HG02870 (cell line): ENCODE data around the gene CXCR6.

ENCODE experiments used
- ATAC-seq: cut with Tn5 transposase; IDR thresholded peaks from one replicate; pipeline ENCODE4 v1.9.1; 2021; ENCODE audit warnings: mild to moderate bottlenecking, moderate library complexity; ENCODE audit not compliant: unreplicated experiment

Gene CXCR6

DNA sequence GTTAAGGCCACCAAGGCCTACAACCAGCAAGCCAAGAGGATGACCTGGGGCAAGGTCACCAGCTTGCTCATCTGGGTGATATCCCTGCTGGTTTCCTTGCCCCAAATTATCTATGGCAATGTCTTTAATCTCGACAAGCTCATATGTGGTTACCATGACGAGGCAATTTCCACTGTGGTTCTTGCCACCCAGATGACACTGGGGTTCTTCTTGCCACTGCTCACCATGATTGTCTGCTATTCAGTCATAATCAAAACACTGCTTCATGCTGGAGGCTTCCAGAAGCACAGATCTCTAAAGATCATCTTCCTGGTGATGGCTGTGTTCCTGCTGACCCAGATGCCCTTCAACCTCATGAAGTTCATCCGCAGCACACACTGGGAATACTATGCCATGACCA is 3.6 kb downstream of the CXCR6 start:
- no peak for ATAC-seq

- no peak for ATAC-seq
Observed at GRCh38 chr3:45947361-45947760, 4.1 kb downstream of the CXCR6 start.

DNA sequence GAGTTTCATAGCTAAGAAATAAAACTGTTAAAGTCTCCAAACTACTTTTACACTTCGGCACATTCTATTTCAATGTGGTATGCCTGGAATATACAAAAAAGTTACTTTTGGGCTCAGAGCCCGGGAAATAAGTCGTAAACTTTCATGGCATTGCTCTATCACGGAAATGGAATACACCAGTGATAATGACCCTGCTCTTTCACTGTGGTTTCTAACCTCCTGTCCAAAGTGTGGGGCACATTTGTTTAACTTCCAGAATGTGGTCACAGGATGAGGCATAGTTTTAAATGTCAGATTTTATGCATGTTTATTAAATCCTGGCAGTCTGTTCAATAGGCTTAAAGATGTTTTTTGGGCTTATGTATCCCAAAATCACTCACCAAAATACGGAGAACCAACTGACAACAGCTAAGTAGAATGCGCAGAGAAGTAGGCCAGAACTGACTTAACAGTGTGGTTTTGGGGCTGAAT is 5.1 kb downstream of the CXCR6 start:
- ATAC-seq: no peak

GRCh38 chr3:45948881-45949280 is 5.6 kb downstream of the CXCR6 start:
- ATAC-seq: no peak

DNA sequence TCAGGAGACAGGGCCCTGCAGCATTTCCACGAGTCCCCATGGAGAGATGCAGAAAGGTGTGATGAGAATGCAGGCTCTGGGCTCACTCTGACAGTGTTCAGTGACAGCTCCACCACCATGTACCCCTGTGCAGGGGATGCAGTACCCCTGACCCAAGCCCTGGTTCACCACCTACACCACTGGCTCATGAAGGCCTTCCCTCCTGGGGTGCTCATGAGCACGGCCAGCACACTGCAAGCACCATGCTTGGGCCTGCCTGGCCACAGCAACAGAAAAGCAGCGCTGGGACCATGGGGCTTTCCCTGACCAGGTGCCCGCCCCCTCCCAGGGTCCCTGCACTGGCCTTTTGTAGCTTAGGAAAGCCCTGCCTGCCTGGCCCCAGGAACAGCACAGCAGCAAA is 6.2 kb downstream of the CXCR6 start:
- ATAC-seq: no peak

DNA sequence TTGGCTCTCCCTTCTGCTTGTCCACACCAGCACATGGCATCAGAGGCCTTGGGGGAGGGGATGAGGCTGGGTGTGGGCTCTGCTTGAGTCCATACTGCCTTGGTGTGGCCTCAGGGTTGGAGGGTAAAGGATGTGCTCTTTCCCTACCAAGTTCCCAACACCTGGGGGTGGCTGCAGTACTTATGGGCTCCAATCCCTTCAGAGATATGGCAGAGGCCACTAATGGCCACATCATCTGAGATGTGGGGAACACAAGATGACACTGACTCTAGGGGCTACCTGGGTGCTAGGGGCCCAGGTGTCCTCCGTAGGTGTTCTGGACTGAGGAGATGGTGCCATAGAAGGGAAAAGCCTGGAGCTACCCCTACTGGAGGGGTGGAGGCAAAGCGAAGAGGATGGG is 6.9 kb downstream of the CXCR6 start:
- no peak for ATAC-seq

- ATAC-seq: no peak
Observed at GRCh38 chr3:45950686-45951600, 7.7 kb downstream of the CXCR6 start.

GRCh38 chr3:45951946-45952345 is 8.7 kb downstream of the CXCR6 start:
- no peak for ATAC-seq

GRCh38 chr3:45952456-45952855 is 9.2 kb downstream of the CXCR6 start:
- no peak for ATAC-seq

DNA sequence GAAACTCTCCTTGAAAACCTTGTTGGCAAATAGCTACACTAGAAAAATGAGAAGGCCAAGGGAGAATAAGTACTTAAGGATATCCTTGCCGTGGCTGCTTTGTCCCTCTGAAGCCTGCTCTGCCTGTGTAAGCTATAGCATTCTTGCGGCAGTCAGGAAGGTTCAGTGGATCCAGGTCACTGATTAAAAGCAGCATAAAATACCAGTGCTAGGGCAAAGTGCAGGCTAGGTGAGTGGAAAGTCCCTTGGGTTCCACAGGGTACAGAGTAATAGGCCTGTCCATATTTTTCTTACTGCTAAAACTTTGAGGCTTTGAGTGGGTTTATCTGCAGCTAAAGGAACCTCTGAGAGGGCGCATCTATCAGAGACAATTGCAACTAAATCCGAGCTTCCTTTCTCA is 10.3 kb downstream of the CXCR6 start:
- ATAC-seq: no peak

GRCh38 chr3:45954306-45954705 is 11.0 kb downstream of the CXCR6 start:
- no peak for ATAC-seq

- ATAC-seq: no peak
Observed at GRCh38 chr3:45955017-45955647, 11.9 kb downstream of the CXCR6 start.

DNA sequence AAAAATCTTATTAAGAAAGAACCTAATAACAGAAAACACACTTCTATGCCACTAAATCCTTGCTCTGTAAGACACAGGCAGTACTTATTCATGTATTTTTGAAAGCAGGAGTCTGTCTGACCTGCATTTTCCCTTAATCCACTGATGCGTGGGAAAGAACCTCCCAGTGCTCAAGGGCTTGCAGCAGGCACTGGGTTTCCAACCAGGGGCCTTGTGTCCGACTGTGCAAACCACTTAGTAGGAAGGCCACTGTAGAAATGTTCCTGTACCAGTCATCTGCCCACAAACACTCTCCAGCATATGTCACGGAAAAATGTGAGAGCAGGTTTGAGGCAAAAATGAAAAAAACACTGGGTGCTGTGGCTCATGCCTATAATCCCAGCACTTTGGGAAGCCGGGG is 12.4 kb downstream of the CXCR6 start:
- ATAC-seq: no peak

GRCh38 chr3:45957586-45957985 is 14.3 kb downstream of the CXCR6 start:
- ATAC-seq: no peak

GRCh38 chr3:45958321-45958791 is 15.1 kb downstream of the CXCR6 start:
- ATAC-seq: no peak

- ATAC-seq: no peak
Observed at GRCh38 chr3:45959201-45959600, 15.9 kb downstream of the CXCR6 start.

DNA sequence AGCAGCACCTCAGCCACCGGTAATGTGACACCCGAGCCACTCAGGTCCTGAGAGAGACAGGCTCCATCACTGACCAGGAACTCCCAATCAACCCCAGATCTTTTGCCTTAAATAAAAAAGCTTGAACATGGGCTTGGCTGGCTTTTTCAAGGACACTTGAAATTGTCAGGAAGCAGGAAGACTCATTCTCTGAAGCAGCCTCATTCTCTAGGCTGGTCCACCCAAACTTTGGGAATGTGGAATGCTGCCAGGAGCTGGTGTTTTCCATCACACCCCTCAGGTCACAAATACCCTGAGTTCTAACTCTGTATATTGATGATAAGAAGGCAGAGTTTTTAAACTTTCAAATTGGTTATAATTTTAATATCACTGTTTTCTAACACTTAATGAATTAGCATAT is 17.0 kb downstream of the CXCR6 start:
- ATAC-seq: no peak

GRCh38 chr3:45962033-45962432 is 18.8 kb downstream of the CXCR6 start:
- peak; percentile 78 for ATAC-seq

- peak; percentile 64 for ATAC-seq
Observed at GRCh38 chr3:45964139-45964538, 20.9 kb downstream of the CXCR6 start.

DNA sequence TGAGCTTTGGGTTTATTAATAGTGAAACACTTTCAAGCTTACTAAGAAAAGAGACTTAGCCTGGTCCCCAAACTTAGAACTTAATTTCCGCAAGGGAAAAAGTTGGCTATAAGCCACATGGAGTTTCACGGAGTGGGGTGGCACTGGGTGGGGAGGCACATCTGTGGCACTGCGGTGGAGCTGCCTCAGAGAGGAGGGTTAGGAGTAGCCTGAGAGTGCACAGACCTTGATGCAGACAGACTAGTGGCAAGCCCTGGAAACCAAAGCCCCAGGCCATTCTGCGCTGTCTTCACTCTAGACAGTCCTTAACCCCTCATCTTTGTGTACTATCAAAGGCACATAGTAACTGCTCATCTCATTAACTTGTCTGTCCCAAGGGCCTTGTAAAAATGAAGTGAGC is 22.0 kb downstream of the CXCR6 start:
- ATAC-seq: no peak

DNA sequence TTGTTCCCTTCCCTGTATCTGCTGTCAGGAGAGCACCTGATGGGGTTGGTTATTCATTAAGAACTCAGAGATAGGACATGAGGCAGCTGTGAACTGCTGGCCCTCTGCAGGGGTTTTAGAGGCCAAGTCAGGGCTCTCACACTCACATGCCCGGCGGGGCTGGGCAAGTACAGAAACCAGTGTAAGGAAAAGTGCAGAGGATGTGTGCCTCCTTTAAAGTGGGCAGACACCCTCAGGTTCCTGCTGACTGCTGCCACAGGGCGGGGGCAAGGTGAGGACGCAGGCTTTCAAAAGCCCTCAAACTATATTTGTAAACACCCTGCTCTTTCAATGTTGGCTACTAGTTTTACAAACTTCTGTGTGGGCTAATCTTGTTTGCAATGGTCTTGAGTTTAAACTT is 22.4 kb downstream of the CXCR6 start:
- ATAC-seq: no peak

- no peak for ATAC-seq
Observed at GRCh38 chr3:45966371-45966791, 23.1 kb downstream of the CXCR6 start.
